IPS-15b (cell line): ENCODE measurements around the gene IL22RA2.

Experiments
- H3K27me3 ChIP-seq: one replicate; pipeline ENCODE4 v1.6.1; 2013; ENCODE audit warnings: low read length; ENCODE audit not compliant: control insufficient read depth, insufficient read depth
- H3K36me3 ChIP-seq: one replicate; pipeline ENCODE4 v1.6.1; 2013; ENCODE audit warnings: low read length; ENCODE audit not compliant: control insufficient read depth, insufficient read depth
- H3K4me1 ChIP-seq: one replicate; pipeline ENCODE4 v1.6.1; 2013; ENCODE audit warnings: mild to moderate bottlenecking, low read length; ENCODE audit not compliant: control insufficient read depth, insufficient read depth
- H3K4me3 ChIP-seq: one replicate; pipeline ENCODE4 v1.5.1; 2013; ENCODE audit warnings: low read depth, low read length
- H3K9ac ChIP-seq: one replicate; pipeline ENCODE4 v1.6.1; 2013; ENCODE audit warnings: low read depth, mild to moderate bottlenecking, low read length
- H3K9me3 ChIP-seq: one replicate; pipeline ENCODE4 v1.6.1; 2013; ENCODE audit warnings: mild to moderate bottlenecking, low read length; ENCODE audit not compliant: control insufficient read depth, insufficient read depth

Gene IL22RA2

DNA sequence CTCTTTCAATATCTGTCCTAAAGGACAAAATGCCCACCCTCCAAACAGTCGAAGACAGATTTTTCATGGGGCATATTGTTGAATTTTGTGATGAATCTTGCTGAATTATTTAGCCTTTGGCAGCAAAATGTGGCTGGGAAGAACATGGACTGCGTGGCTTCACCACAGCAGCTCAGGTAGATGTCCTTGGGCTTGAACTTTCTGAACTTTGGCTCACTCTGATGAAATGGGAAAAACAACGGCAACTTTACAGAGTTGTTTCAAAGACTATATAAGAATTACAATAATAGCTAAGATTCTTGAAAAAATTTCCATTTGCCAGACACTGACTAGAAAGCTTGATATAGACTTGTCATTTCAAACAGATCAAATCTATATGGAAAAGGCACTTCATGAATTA, 75.9 kb downstream of the IL22RA2 start:
- Histone ChIP-seq H3K9me3 (no peaks in the 10 kb centered on the region), H3K9ac (no peak overlapping the region), H3K27me3 (no peaks in the 10 kb centered on the region), H3K36me3 (no peaks in the 10 kb centered on the region), H3K4me3 (no peak overlapping the region), H3K4me1 (peaks cover 4% of the 10 kb centered on the region)

GRCh38 chr6:137097057-137097456, 76.4 kb downstream of the IL22RA2 start:
- Histone ChIP-seq H3K9me3 (no peaks in the 10 kb centered on the region), H3K27me3 (no peaks in the 10 kb centered on the region), H3K36me3 (no peaks in the 10 kb centered on the region), H3K9ac (no peak overlapping the region), H3K4me1 (peaks cover 4% of the 10 kb centered on the region), H3K4me3 (no peak overlapping the region)

DNA sequence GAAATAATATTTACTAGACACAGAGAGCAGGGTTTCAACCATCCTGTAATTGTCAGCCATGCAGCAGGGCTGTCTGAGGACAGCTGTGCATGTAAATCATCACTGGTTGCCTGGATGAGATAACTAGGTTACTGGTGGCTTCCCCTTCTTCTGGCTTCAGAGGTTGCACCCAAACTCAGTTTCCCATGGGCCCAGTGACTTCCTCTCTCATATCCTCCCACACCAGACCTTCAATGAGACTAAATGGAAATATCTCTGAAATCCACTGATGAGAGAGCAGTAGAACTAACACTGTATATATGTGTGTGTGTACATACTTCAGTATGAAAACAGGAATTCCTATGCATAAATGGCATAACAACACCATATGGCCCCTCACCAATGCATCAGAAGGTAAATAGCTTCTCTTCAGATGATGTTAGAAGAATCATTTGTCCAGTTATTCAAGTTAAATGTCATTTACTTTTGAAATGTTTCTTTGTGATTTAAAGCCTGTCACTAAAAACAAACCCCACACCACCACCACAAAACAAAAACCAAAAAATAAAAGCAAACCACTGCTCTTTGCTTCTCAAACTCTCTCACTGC, 77.7 kb downstream of the IL22RA2 start:
- Histone ChIP-seq H3K27me3 (no peaks in the 10 kb centered on the region), H3K36me3 (no peaks in the 10 kb centered on the region), H3K4me1 (peaks cover 4% of the 10 kb centered on the region), H3K9ac (no peak overlapping the region), H3K9me3 (no peaks in the 10 kb centered on the region), H3K4me3 (no peak overlapping the region)

DNA sequence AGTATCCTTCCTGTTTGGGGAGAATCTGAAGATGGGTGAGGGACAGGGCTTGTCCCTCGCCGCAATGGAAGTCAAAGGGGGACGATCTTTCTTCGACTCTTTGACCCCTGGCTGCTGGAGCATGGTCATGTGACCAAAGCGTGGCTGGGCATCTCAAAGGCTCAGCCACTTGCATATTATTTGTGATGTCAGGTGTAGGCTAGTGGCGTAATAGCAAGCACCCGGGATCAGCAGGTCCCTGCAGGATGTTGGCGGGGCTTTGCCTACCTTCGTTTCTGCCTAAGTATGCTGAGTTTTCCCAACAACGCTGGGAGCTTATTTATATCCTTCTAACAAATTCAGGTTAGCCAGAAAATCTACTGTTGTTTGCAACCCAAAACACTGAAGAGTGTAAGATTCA, 78.4 kb downstream of the IL22RA2 start:
- Histone ChIP-seq H3K9ac (no peak overlapping the region), H3K36me3 (no peaks in the 10 kb centered on the region), H3K4me1 (peaks cover 4% of the 10 kb centered on the region), H3K9me3 (no peaks in the 10 kb centered on the region), H3K27me3 (no peaks in the 10 kb centered on the region), H3K4me3 (no peak overlapping the region)

GRCh38 chr6:137094411-137095008, 78.9 kb downstream of the IL22RA2 start:
- Histone ChIP-seq H3K4me1 (peaks cover 4% of the 10 kb centered on the region), H3K9me3 (no peaks in the 10 kb centered on the region), H3K9ac (no peak overlapping the region), H3K27me3 (no peaks in the 10 kb centered on the region), H3K4me3 (no peak overlapping the region), H3K36me3 (no peaks in the 10 kb centered on the region)
